Activated CD8-positive, alpha-beta memory T cell treated with anti-CD3 and anti-CD28 coated beads for 36 hours (primary cell): ENCODE measurements around the gene PBX3. TPM values are rescaled to one million over a fixed set of nuclear protein-coding genes. Genes with fewer than 3 reads are reported as not detected.

Experiments used
- total RNA-seq, 2 experiments: library from RNA; stranded (reverse); gene quantifications; one replicate each; pipeline ENCODE4 v1.2.3, GENCODE V29; 2021

PBX3 gene
- total RNA-seq, 2 experiments from 2014 or later, result 14.7 to 15.4 TPM

Other genes with a start within 250 kb of the PBX3 start
- 100 to 1,000 TPM; 111 to 117 TPM for gene MAPKAP1, start 40.2 kb upstream of the PBX3 start, total RNA-seq